Ovary (tissue), 9 donors: ENCODE measurements around the gene SLC39A11. TPM values are rescaled to one million over a fixed set of nuclear protein-coding genes. Genes with fewer than 3 reads are reported as not detected.

Source experiments
- DNase-seq, 5 donors: peaks; one replicate each; pipeline ENCODE4 v3.0.0-alpha.2; 2019 to 2020
- H3K27ac ChIP-seq, 2 donors: fragments of 200-600 bp; one replicate each; pipeline versions ENCODE4 v1.5.1 to v1.8.0; 2019 to 2022
- H3K27me3 ChIP-seq: fragments of 200-600 bp; one replicate; pipeline ENCODE4 v1.8.0; 2022
- H3K36me3 ChIP-seq: fragments of 200-600 bp; sonication (generic); one replicate; pipeline ENCODE4 v1.5.1; 2019
- H3K4me1 ChIP-seq: one replicate; pipeline ENCODE4 v1.8.1; 2013; ENCODE audit warnings: mild to moderate bottlenecking, moderate library complexity; ENCODE audit not compliant: insufficient read depth
- H3K4me3 ChIP-seq: fragments of 200-600 bp; sonication (generic); one replicate; pipeline ENCODE4 v1.5.1; 2017
- H3K9me3 ChIP-seq, 2 donors: fragments of 200-600 bp in 1 of 2; sonication (generic) in 1 of 2; one replicate each; pipeline versions ENCODE4 v1.5.1 to v1.8.1; 2013 to 2019; ENCODE audit warnings: mild to moderate bottlenecking in 1 of 2, moderate library complexity in 1 of 2
- EP300 ChIP-seq: sonication (generic); formaldehyde crosslinking; IDR thresholded peaks from one replicate; pipeline ENCODE4 v1.6.1; 2017; ENCODE audit warnings: antibody characterized with exemption
- POLR2A ChIP-seq: fragments of 450-650 bp; IDR thresholded peaks from one replicate; pipeline ENCODE4 v1.6.1; 2017; ENCODE audit warnings: antibody characterized with exemption, mild to moderate bottlenecking, moderate library complexity
- WGBS, 3 donors: extraction: QIAGEN DNeasy Blood & Tissue Kit in 1 of 3; methylation state at CpG; one replicate each; pipeline versions ENCODE4 v1.1.5 to v1.1.7; 2013 to 2017; 5-methylcytosine and 5-hydroxymethylcytosine counted together
- intact Hi-C, 4 donors: fragments of 100-400 bp; cut with DNase I; formaldehyde crosslinking; loops; one replicate each; pipeline versions ENCODE4 v1.11.0 to v1.15.1; 2022 to 2023
- polyA plus RNA-seq, 2 donors: library from polyadenylated mRNA; stranded (reverse); fragments of 200-250 nt in 1 of 2; fragments of 350-450 nt in 1 of 2; fragmentation: Illumina TruSeq in 1 of 2; extraction: RNeasy Lipid Tissue Mini Kit (QIAGEN cat#74804) in 1 of 2; gene quantifications; one replicate each; pipeline ENCODE4 v1.2.3, GENCODE V29; 2013 to 2014
- total RNA-seq, 7 donors: library from RNA; depleted of rRNA in 2 of 7; stranded (reverse); fragments of >200 nt in 2 of 7; fragmentation: NEBNext Ultra II Directional in 3 of 7; extraction: Animal tissue kit (Norgen Biotek cat#: 25700) in 3 of 7; gene quantifications; one replicate each; pipeline versions ENCODE4 v1.1.0 to v1.2.4, GENCODE V29; 2016 to 2023
- TF ChIP-seq, protein P1 (sequence below), 3 donors: fragments of 450-650 bp in 2 of 3; fragments of 200-600 bp in 1 of 3; IDR thresholded peaks; one replicate each; pipeline versions ENCODE4 v1.5.1 to v1.8.0; 2016 to 2022; ENCODE audit warnings: antibody characterized with exemption in 3 of 3, mild to moderate bottlenecking in 1 of 3
- donor health status: DM: no; HTN: no; CAD: no; lungs with moderate emphysema.
- donor health status: DM: no; HTN: no; CAD: no.
- donor health status: Bipolar disorder and iron deficiency.
- donor health status: DM: yes; HTN: yes; CAD: no.
- donor health status: DM: no; HTN: no; CAD: no.
- donor health status: DM: yes; HTN: yes; CAD: no.

SLC39A11 gene
- total and polyA plus RNA-seq, 9 donors: 4.0 to 21.2 (median 10.1) TPM

DNA sequence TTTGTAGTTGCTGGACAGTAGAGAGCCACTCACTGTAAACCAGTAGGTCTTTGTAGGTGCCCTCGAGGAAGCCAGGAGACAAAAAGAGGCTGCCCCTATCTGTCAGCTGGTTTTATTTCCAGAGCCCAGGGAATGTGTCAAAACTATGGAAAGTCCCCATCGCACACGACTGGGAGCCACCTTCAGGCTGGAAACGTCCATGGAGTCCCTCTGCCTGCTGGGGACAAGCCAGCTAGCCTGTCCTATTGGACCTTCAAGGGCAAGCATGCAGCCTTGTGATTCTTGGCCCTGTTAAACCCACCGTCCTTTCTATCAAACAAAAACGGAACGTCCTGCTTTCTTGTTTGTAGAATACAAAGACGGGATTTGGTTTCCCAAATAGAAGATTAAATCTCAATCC lies 289.8 kb downstream of the SLC39A11 start:
- Histone ChIP-seq H3K36me3 (no peaks in the 10 kb centered on the region), H3K9me3 (peaks cover 0 to 6% of the 10 kb centered on the region in 2 donors), H3K27ac (no peak overlapping the region), H3K27me3 (no peaks in the 10 kb centered on the region), H3K4me1 (no peaks in the 10 kb centered on the region), H3K4me3 (no peak overlapping the region)
- no peak for DNase-seq
- TF ChIP-seq, protein P1, sequence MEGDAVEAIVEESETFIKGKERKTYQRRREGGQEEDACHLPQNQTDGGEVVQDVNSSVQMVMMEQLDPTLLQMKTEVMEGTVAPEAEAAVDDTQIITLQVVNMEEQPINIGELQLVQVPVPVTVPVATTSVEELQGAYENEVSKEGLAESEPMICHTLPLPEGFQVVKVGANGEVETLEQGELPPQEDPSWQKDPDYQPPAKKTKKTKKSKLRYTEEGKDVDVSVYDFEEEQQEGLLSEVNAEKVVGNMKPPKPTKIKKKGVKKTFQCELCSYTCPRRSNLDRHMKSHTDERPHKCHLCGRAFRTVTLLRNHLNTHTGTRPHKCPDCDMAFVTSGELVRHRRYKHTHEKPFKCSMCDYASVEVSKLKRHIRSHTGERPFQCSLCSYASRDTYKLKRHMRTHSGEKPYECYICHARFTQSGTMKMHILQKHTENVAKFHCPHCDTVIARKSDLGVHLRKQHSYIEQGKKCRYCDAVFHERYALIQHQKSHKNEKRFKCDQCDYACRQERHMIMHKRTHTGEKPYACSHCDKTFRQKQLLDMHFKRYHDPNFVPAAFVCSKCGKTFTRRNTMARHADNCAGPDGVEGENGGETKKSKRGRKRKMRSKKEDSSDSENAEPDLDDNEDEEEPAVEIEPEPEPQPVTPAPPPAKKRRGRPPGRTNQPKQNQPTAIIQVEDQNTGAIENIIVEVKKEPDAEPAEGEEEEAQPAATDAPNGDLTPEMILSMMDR (IDR thresholded peaks at IDR 0.05): no peak
- TF ChIP-seq POLR2A (no peak), EP300 (no peak)
- intact Hi-C loops: no loop called here
- 80 to 83% (median 82%) methylated on average over 8 of the region's 8 CpGs for WGBS, 3 donors

- no peaks in the 10 kb centered on the region for H3K4me1 ChIP-seq
- no peaks in the 10 kb centered on the region for H3K9me3 ChIP-seq
- no peak overlapping the region for H3K4me3 ChIP-seq
- WGBS, 3 donors: 96 to 98% (median 96%) methylated on average over 2 of the region's 2 CpGs
- DNase-seq: no peak
- no peaks in the 10 kb centered on the region for H3K27me3 ChIP-seq
- H3K27ac ChIP-seq: no peak overlapping the region
- no peaks in the 10 kb centered on the region for H3K36me3 ChIP-seq
- intact Hi-C loops: no loop called here
- TF ChIP-seq POLR2A (no peak), EP300 (no peak)
- TF ChIP-seq, protein P1 (IDR thresholded peaks at IDR 0.05): no peak
Observed at GRCh38 chr17:72797142-72797541, 295.3 kb downstream of the SLC39A11 start.

GRCh38 chr17:72795941-72796340 lies 296.5 kb downstream of the SLC39A11 start:
- WGBS, 3 donors: 82 to 90% (median 84%) methylated on average over 5 of the region's 5 CpGs
- TF ChIP-seq POLR2A: no peak
- TF ChIP-seq, protein P1 (IDR thresholded peaks at IDR 0.05): no peak
- TF ChIP-seq EP300: no peak
- Histone ChIP-seq H3K27ac (no peak overlapping the region), H3K27me3 (no peaks in the 10 kb centered on the region), H3K9me3 (no peaks in the 10 kb centered on the region), H3K36me3 (no peaks in the 10 kb centered on the region), H3K4me1 (no peaks in the 10 kb centered on the region), H3K4me3 (no peak overlapping the region)
- DNase-seq: no peak
- intact Hi-C loops: no loop called here

DNA sequence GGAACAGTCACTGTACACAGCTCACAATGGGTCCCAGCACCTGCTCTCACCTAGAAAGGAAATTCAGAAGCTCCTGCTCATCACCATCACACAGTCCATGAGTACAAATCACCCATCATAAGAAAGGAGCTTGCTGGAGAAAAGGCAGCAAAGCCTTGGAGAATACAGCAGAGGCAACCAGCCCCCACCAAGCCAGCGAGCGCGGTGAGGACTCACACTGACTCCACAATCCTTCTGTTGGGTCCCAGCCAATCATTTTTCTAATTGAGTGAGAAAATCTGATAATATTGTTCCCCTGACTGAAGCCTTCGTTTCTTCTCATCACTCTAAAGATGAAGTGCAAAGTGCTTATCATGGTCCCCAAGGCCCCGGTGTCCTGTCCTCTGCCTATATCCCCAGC lies 298.3 kb downstream of the SLC39A11 start:
- no peaks in the 10 kb centered on the region for H3K36me3 ChIP-seq
- DNase-seq: no peak
- 81 to 87% (median 82%) methylated on average over 5 of the region's 5 CpGs for WGBS, 3 donors
- no peaks in the 10 kb centered on the region for H3K27me3 ChIP-seq
- no peak overlapping the region for H3K27ac ChIP-seq
- no peak for TF ChIP-seq POLR2A
- TF ChIP-seq, protein P1 (IDR thresholded peaks at IDR 0.05): no peak
- no peak for TF ChIP-seq EP300
- H3K9me3 ChIP-seq: no peaks in the 10 kb centered on the region
- intact Hi-C loops: no loop called here
- H3K4me3 ChIP-seq: no peak overlapping the region
- no peaks in the 10 kb centered on the region for H3K4me1 ChIP-seq
